Stimulated activated CD4-positive, alpha-beta T cell treated with anti-CD3 and anti-CD28 coated beads, TNF-alpha, amount 100 ng/mL, for 1 hour (primary cell): ENCODE data around the gene COL4A3.
"Not testable (repeated sequence)": the region's sequence is repeated elsewhere in the genome, so short reads cannot be mapped to it uniquely, and the experiment has no call there.

Experiments used
- DNase-seq, 3 donors: peaks; one replicate each; pipeline ENCODE4 v3.0.0-alpha.2; 2020; ENCODE audit warnings: low read depth in 3 of 3, low spot score in 1 of 3

COL4A3 gene

GRCh38 chr2:227206406-227206805 lies 42.0 kb downstream of the COL4A3 start:
- no peak for DNase-seq

GRCh38 chr2:227207573-227207972 lies 43.1 kb downstream of the COL4A3 start:
- DNase-seq = no peak

- no peak for DNase-seq
Observed at GRCh38 chr2:227214622-227215041, 50.2 kb downstream of the COL4A3 start.

- no peak for DNase-seq
Observed at GRCh38 chr2:227219312-227220105, 55.1 kb downstream of the COL4A3 start.

- no peak for DNase-seq
Observed at GRCh38 chr2:227221120-227221519, 56.7 kb downstream of the COL4A3 start.

- no peak for DNase-seq
Observed at GRCh38 chr2:227222292-227222691, 57.9 kb downstream of the COL4A3 start.

GRCh38 chr2:227225641-227226040 lies 61.2 kb downstream of the COL4A3 start:
- not testable (repeated sequence) for DNase-seq

GRCh38 chr2:227228061-227228667 lies 63.7 kb downstream of the COL4A3 start:
- no peak for DNase-seq

- DNase-seq = no peak
Observed at GRCh38 chr2:227230151-227230550, 65.7 kb downstream of the COL4A3 start.

- DNase-seq = no peak
Observed at GRCh38 chr2:227234429-227234828, 70.0 kb downstream of the COL4A3 start.

GRCh38 chr2:227237786-227238185 lies 73.4 kb downstream of the COL4A3 start:
- no peak for DNase-seq

- DNase-seq = peak; percentile 8 to 42 (median 9)
Observed at GRCh38 chr2:227238238-227239237, 74.1 kb downstream of the COL4A3 start.

GRCh38 chr2:227241005-227241404 lies 76.6 kb downstream of the COL4A3 start:
- DNase-seq = no peak

- no peak for DNase-seq
Observed at GRCh38 chr2:227248876-227249275, 84.5 kb downstream of the COL4A3 start.

GRCh38 chr2:227252831-227253230 lies 88.4 kb downstream of the COL4A3 start:
- no peak for DNase-seq

GRCh38 chr2:227256605-227257004 lies 92.2 kb downstream of the COL4A3 start:
- no peak for DNase-seq

GRCh38 chr2:227257820-227258219 lies 93.4 kb downstream of the COL4A3 start:
- no peak for DNase-seq

- no peak for DNase-seq
Observed at GRCh38 chr2:227260041-227260440, 95.6 kb downstream of the COL4A3 start.

- no peak for DNase-seq
Observed at GRCh38 chr2:227267410-227268115, 103.1 kb downstream of the COL4A3 start.

GRCh38 chr2:227280895-227281294 lies 116.5 kb downstream of the COL4A3 start:
- DNase-seq = no peak

GRCh38 chr2:227285741-227286236 lies 121.4 kb downstream of the COL4A3 start:
- DNase-seq = no peak
